COLO668 (cell line): Measurements from ENCODE around the gene AGR3.

Experiments
- DNase-seq: peaks from one replicate; lab custom pipeline; 2025; ENCODE audit not compliant: unreplicated experiment; lab: John Stamatoyannopoulos, UW

The AGR3 gene

DNA sequence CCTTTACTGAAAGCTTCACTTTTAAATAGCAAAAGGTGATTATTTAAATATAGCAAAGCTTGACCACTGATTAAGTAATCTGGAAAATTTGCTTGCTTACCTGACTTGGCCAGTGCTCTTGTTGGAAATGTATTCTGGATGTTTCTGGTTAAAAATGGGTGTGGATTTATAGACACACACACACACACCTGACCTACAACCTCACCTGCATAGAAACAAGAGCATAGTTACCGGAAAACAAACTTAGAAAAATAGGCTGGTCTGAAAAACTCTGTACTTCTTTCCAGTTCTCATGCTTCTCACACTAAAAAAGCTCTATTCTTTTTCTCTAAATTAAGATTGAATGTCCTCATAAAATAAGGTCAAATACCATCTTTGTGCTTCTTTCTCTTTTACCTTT, at the start of gene AGR3:
TSS of gene AGR3 (minus strand) at position 140 of the 400 bp plus-strand sequence. CDS start 3,365 bp downstream, outside the sequence.
- DNase-seq, result no peak

GRCh38 chr7:16930946-16931345, 49.2 kb upstream of the AGR3 start:
- DNase-seq, result no peak

DNA sequence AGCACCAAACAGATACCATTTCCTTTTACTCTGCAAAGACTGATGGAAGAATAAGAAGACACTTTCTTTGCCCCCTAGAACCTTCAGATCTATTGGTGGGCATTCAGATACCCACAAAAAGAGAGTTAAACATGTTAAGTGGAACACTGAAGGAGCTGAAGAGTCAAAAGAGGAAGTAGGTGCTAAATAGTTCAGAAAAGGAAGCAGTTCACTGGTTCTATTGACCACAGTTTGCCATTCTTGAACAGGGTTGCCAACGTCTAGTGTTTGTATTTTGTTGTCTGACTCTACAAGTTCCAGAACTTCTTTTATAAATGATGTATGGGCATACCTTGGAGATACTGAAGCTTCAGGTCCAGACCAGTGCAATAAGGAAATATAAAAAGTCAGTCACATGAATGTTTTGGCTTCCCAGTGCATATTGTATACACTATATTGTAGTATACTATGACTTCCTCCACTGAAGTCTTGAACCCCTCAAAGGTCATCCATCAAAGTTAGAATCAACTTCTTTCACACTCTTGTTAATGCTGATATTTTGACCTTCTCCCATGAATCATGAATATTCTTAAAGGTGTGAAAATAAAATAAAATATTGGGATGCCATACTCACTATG, 47.5 kb upstream of the AGR3 start:
- DNase-seq, result no peak

DNA sequence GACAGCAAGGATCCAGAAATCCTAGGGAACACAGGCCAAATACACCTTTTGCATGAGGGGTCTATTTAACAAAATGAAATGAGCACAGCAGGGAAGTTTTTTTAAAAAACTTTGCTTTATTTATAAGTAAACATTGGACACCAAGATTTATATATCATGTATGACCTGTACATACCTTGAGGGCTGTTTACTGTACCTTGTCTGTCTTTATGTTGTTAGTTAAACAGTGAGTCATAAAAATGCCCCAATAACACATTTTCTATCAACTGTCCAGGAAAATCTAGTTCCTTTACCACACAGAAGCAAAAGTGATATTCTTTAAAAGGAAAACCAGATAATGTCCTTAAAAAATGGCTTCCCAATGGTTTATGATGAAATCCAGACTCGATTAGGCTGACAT, 45.1 kb upstream of the AGR3 start:
- no peak for DNase-seq

GRCh38 chr7:16926283-16926682, 44.5 kb upstream of the AGR3 start:
- DNase-seq, result peak; percentile 21

DNA sequence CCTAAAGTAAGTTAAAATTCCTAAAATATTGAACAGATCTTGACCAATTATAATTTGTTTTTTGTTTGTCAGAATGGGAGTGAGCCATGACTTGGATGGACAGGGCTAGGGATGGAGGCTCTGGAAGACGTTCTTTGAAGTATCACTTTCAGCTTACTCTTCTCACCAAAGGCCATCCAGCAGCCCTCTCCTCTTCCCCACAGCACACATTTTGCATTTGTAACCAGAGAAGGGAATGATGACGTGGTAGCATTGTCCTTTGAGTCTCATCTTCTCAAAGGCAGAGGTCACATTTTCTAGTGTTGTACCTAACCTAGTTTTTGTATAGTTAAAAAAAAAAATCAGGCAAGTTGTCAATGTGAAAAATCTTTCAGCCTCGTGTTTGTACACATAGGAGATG, 43.8 kb upstream of the AGR3 start:
- no peak for DNase-seq

- no peak for DNase-seq
Observed at GRCh38 chr7:16923019-16923418, 41.2 kb upstream of the AGR3 start.

- DNase-seq, result no peak
Observed at GRCh38 chr7:16921644-16922257, 40.0 kb upstream of the AGR3 start.

GRCh38 chr7:16921151-16921550, 39.4 kb upstream of the AGR3 start:
- no peak for DNase-seq

GRCh38 chr7:16919440-16919839, 37.7 kb upstream of the AGR3 start:
- no peak for DNase-seq

GRCh38 chr7:16918288-16918895, 36.6 kb upstream of the AGR3 start:
- peak; percentile 51 for DNase-seq

DNA sequence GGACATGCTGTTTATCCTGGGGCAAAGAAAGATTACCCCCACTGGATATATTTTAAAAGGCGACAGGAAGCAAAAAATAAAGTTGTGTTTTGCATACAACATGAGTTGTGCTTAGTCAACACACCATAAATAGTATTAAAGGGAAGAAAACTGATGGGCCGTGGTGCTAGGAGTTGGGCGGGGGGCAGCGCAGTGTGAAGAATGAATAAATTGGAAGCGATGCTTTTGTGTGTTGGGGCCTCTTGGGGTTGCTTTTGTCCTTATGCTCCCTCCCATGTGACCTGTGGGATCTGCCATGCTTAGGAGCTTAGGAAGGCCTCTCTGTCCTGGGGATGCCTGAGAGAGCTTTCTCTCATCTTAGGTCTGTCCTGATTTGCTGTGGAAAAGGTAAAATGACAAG, 35.0 kb upstream of the AGR3 start:
- no peak for DNase-seq

GRCh38 chr7:16916105-16916639, 34.4 kb upstream of the AGR3 start:
- no peak for DNase-seq

DNA sequence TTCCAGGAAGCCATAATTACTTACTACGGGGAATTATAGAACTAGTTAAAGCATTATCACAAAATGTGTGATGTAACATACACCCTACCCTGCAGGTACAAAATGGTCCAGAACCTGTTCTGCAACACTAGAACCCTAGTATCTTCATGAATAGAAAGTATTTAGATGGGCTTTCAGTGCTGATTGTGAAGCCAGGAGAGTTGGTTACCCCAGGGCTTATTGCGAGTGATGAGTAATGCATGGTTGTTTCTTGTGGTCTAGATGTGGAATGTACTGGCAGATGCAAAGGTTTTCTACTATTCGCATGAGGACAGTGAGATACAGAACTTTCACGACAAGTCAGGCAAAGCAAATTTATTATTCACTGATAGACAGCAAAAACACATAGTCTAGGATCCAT, 33.6 kb upstream of the AGR3 start:
- DNase-seq, result no peak

- peak; percentile 60 for DNase-seq
Observed at GRCh38 chr7:16914771-16915170, 33.0 kb upstream of the AGR3 start.

DNA sequence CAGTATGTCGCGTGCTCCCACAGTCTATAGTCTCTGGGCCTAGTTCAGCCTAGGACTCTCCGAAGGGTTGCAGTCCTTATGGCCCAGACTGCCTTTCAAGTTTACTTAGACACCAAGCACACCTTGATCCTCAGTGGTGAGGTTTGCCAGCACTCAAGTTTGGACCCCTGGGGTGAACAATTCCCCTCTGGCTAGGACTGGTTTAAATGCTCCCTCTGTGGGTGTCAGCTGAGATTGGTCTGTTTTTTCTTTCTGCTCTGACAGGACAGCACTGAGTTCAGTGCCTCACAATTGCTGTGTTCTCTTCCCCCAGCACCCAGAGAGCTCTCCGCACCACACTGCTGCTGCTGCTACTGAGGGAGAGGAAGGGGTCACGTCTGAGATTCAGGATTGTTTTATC, 31.9 kb upstream of the AGR3 start:
- DNase-seq, result no peak

- DNase-seq, result no peak
Observed at GRCh38 chr7:16912540-16912939, 30.8 kb upstream of the AGR3 start.

GRCh38 chr7:16908561-16908960, 26.8 kb upstream of the AGR3 start:
- DNase-seq, result no peak

DNA sequence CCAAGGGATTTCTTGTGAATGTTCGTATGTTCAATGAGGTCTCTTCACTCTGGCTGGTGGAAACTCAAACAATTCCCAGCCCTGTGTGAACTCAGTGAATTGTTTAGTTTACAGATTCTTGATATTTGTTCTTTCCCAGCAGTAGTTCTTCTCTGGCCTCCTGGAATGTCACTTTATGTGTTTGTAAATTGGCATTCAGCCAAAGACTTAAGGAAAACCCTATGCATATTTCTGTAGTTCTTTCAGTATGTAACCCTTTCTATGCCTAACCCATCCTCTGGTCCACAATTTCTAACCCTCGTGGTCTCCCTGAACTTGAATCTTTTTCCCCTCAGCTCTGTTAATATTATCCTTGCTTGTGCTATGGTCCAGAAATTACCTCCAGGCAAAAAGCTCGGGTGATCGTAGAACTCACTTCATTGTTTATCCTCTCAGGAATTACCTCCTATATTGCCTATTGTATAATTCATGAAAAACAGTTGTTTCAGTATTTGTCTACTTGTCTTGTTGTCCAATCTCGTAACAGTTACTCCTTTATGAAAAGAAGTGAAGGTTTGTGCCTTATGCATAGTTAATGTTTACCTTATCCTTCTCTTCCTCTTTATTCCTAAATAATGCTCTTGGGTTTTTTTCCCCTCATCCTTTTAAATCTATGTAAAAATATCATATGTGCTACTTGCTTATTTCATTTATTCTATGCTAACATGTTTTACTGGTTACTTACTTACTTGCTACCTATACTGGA, 23.7 kb upstream of the AGR3 start:
- DNase-seq, result no peak

GRCh38 chr7:16904076-16904475, 22.3 kb upstream of the AGR3 start:
- DNase-seq, result no peak

DNA sequence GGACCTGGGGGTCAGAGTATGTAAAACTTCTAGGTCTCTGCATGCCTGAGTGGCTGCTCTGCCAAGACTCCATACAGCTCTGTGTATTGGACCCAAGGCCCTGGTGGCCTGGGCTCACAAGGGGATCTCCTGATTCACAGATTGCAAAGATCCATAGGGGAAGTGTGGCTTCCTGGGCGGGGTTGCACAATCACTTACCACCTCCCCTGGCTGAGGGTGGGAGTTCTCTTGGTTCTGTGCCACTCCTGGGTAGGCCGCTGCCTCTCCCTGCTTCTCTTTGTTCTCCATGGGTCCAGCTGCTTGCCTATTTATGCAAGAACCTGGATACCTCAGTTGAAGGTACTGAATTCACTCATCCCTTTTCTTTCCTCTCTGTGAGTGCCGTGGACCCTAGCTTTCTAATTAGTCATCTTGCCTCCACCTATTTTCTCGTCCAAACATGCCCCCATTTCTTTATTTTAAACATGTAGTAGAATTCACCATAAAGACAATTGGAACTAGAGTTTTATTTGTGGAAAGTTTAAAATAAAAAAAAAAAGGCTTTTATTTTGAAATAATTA, 18.5 kb upstream of the AGR3 start:
- no peak for DNase-seq
